ENCODE results near the gene GATA5.

The GATA5 gene

GRCh38 chr20:62474604-62475026, 1.2 kb downstream of the GATA5 start:
- TF ChIP-seq CTCF (IDR thresholded peaks at IDR 0.05; ENCODE audit: low read depth, low read length): no peak
- no peak overlapping the region for H3K4me3 ChIP-seq (ENCODE audit: low read depth, low read length)
- DNase-seq (ENCODE audit: low read depth, low spot score): no peak
- in situ Hi-C loops (cut with HindIII; ENCODE audit: low sequenced_read_pairs): no loop called here

GRCh38 chr20:62473717-62474603, 1.8 kb downstream of the GATA5 start:
- no peak overlapping the region for H3K4me3 ChIP-seq (ENCODE audit: low read depth, low read length)
- no peak for TF ChIP-seq CTCF (IDR thresholded peaks at IDR 0.05; ENCODE audit: low read depth, low read length)
- in situ Hi-C loops (cut with HindIII; ENCODE audit: low sequenced_read_pairs): no loop called here
- DNase-seq (ENCODE audit: low read depth, low spot score): no peak

- in situ Hi-C loops (cut with HindIII; ENCODE audit: low sequenced_read_pairs): no loop called here
- no peak for TF ChIP-seq CTCF (IDR thresholded peaks at IDR 0.05; ENCODE audit: low read depth, low read length)
- DNase-seq (ENCODE audit: low read depth, low spot score): no peak
- no peak overlapping the region for H3K4me3 ChIP-seq (ENCODE audit: low read depth, low read length)
Observed at GRCh38 chr20:62472941-62473585, 2.7 kb downstream of the GATA5 start.

- TF ChIP-seq CTCF (IDR thresholded peaks at IDR 0.05; ENCODE audit: low read depth, low read length): no peak
- in situ Hi-C loops (cut with HindIII; ENCODE audit: low sequenced_read_pairs): no loop called here
- H3K4me3 ChIP-seq (ENCODE audit: low read depth, low read length): no peak overlapping the region
- DNase-seq (ENCODE audit: low read depth, low spot score): no peak
Observed at GRCh38 chr20:62472138-62472940, 3.5 kb downstream of the GATA5 start.

- no peak for DNase-seq (ENCODE audit: low read depth, low spot score)
- in situ Hi-C loops (cut with HindIII; ENCODE audit: low sequenced_read_pairs): no loop called here
- no peak overlapping the region for H3K4me3 ChIP-seq (ENCODE audit: low read depth, low read length)
- TF ChIP-seq CTCF (IDR thresholded peaks at IDR 0.05; ENCODE audit: low read depth, low read length): no peak
Observed at GRCh38 chr20:62470459-62470858, 5.3 kb downstream of the GATA5 start.

GRCh38 chr20:62470001-62470400, 5.8 kb downstream of the GATA5 start:
- H3K4me3 ChIP-seq (ENCODE audit: low read depth, low read length): no peak overlapping the region
- in situ Hi-C loops (cut with HindIII; ENCODE audit: low sequenced_read_pairs): no loop called here
- no peak for DNase-seq (ENCODE audit: low read depth, low spot score)
- no peak for TF ChIP-seq CTCF (IDR thresholded peaks at IDR 0.05; ENCODE audit: low read depth, low read length)
